ENCODE results near the gene GPR152. TPM values are rescaled to one million over a fixed set of nuclear protein-coding genes. Genes with fewer than 3 reads are reported as not detected.

GPR152 gene
- total RNA-seq, 4 donors from 2014 or later: not detected

GRCh38 chr11:67497656-67498291 lies 45.2 kb upstream of the GPR152 start:
- TF ChIP-seq CTCF (IDR thresholded peaks at IDR 0.05): no peak

GRCh38 chr11:67496113-67496512 lies 43.6 kb upstream of the GPR152 start:
- no peak for ATAC-seq (ENCODE audit: low FRiP score)
- no peak for TF ChIP-seq CTCF (IDR thresholded peaks at IDR 0.05)

More at GRCh38 chr11:67497656-67498291, 45.2 kb upstream of the GPR152 start:
- ATAC-seq (ENCODE audit: low FRiP score) (no peak), DNase-seq (ENCODE audit: low spot score) (no peak)

GRCh38 chr11:67495234-67496005 lies 42.9 kb upstream of the GPR152 start:
- DNase-seq (ENCODE audit: low spot score): no peak
- TF ChIP-seq CTCF (IDR thresholded peaks at IDR 0.05): no peak
- ATAC-seq (ENCODE audit: low FRiP score): no peak

More at GRCh38 chr11:67496113-67496512, 43.6 kb upstream of the GPR152 start:
- no peak for DNase-seq (ENCODE audit: low spot score)

GRCh38 chr11:67494371-67495233 lies 42.1 kb upstream of the GPR152 start:
- DNase-seq (ENCODE audit: low spot score) (no peak), ATAC-seq (ENCODE audit: low FRiP score) (no peak)
- no peak for TF ChIP-seq CTCF (IDR thresholded peaks at IDR 0.05)

- TF ChIP-seq CTCF (IDR thresholded peaks at IDR 0.05): no peak
- no peak for ATAC-seq (ENCODE audit: low FRiP score)
- DNase-seq (ENCODE audit: low spot score): no peak
These were observed 41.2 kb upstream of the GPR152 start for GRCh38 chr11:67493548-67494370.

GRCh38 chr11:67492801-67493547 lies 40.4 kb upstream of the GPR152 start:
- no peak for TF ChIP-seq CTCF (IDR thresholded peaks at IDR 0.05)
- ATAC-seq (ENCODE audit: low FRiP score) (no peak), DNase-seq (ENCODE audit: low spot score) (no peak)

Measured in omental fat pad (tissue), 4 donors.